Tibial nerve (tissue), 4 donors: ENCODE results near the gene HOXA2. TPM values are rescaled to one million over a fixed set of nuclear protein-coding genes. Genes with fewer than 3 reads are reported as not detected.

Source experiments
- DNase-seq, 2 donors: peaks; one replicate each; pipeline ENCODE4 v3.0.0-alpha.2; 2019; ENCODE audit warnings: low spot score in 2 of 2
- H3K27ac ChIP-seq, 4 donors: fragments of 200-600 bp; sonication (generic) in 3 of 4; one replicate each; pipeline ENCODE4 v1.5.1; 2017 to 2019; ENCODE audit warnings: mild to moderate bottlenecking in 1 of 4
- H3K27me3 ChIP-seq, 2 donors: fragments of 200-600 bp; sonication (generic) in 1 of 2; one replicate each; pipeline versions ENCODE4 v1.5.1 to v1.6.0; 2017 to 2019
- H3K36me3 ChIP-seq, 3 donors: fragments of 200-600 bp; sonication (generic); one replicate each; pipeline ENCODE4 v1.5.1; 2018 to 2019
- H3K4me1 ChIP-seq, 4 donors: fragments of 200-600 bp; sonication (generic) in 3 of 4; one replicate each; pipeline ENCODE4 v1.5.1; 2017 to 2019
- H3K4me3 ChIP-seq, 4 donors: fragments of 200-600 bp; sonication (generic) in 3 of 4; one replicate each; pipeline ENCODE4 v1.5.1; 2017 to 2019; ENCODE audit warnings: mild to moderate bottlenecking in 1 of 4, moderate library complexity in 1 of 4
- H3K9me3 ChIP-seq, 4 donors: fragments of 200-600 bp; sonication (generic) in 3 of 4; one replicate each; pipeline ENCODE4 v1.5.1; 2017 to 2019
- CTCF ChIP-seq, 5 experiments: fragments of 200-600 bp in 3 of 5; fragments of 450-650 bp in 2 of 5; sonication (generic) in 3 of 5; IDR thresholded peaks; one replicate each; pipeline ENCODE4 v1.5.1; 2016 to 2019; ENCODE audit warnings: antibody characterized with exemption in 5 of 5, mild to moderate bottlenecking in 3 of 5, moderate library complexity in 2 of 5
- EP300 ChIP-seq, 2 donors: sonication (generic); formaldehyde crosslinking; IDR thresholded peaks; one replicate each; pipeline ENCODE4 v1.6.1; 2017; ENCODE audit warnings: antibody characterized with exemption in 2 of 2, mild to moderate bottlenecking in 1 of 2
- POLR2A ChIP-seq, 2 donors: fragments of 450-650 bp; IDR thresholded peaks; one replicate each; pipeline ENCODE4 v1.6.1; 2017; ENCODE audit warnings: antibody characterized with exemption in 2 of 2, mild to moderate bottlenecking in 2 of 2, moderate library complexity in 2 of 2
- WGBS, 2 donors: methylation state at CpG; one replicate each; pipeline ENCODE4 v1.1.5; 2018; 5-methylcytosine and 5-hydroxymethylcytosine counted together
- total RNA-seq, 4 donors: library from RNA; depleted of rRNA; stranded (reverse); fragments of >200 nt; gene quantifications; one replicate each; pipeline ENCODE4 v1.1.0, GENCODE V29; 2016

The HOXA2 gene
- total RNA-seq, 4 donors from 2014 or later: 2.5 to 5.9 (median 5.2) TPM

- no peak for DNase-seq
- whole genome bisulfite sequencing, 2 donors: 23 to 43% methylated on average over 40 to 59 of the region's 86 CpGs
- Histone ChIP-seq H3K9me3 (no peaks in the 10 kb centered on the region), H3K27ac (peak within 1 kb of the TSS; percentile 25 to 83 (median 76)), H3K36me3 (peaks cover 0 to 33% (median 0%) of the 10 kb centered on the region in 3 donors), H3K4me1 (peaks cover 0 to 60% (median 5%) of the 10 kb centered on the region in 4 donors), H3K27me3 (peaks cover 0 to 96% of the 10 kb centered on the region in 2 donors), H3K4me3 (peak within 1 kb of the TSS; percentile 28 to 54 (median 44))
- TF ChIP-seq EP300 (IDR thresholded peaks at IDR 0.05) (peak; percentile 51 to 68), CTCF (IDR thresholded peaks at IDR 0.05) (peak; percentile 42 to 82 (median 63)), POLR2A (IDR thresholded peaks at IDR 0.05) (peak in 1 of 2 donors; percentile 51)
These were observed 40.8 kb upstream of the HOXA2 start, which contains the start of gene HOXA5 for GRCh38 chr7:27143023-27143949. HOXA5 (minus strand) TSS chr7:27143681; CDS start chr7:27143607, 74 bp downstream.

GRCh38 chr7:27142580-27143022 lies 40.1 kb upstream of the HOXA2 start:
- Histone ChIP-seq H3K9me3 (no peaks in the 10 kb centered on the region), H3K4me1 (peaks cover 0 to 58% (median 2%) of the 10 kb centered on the region in 4 donors), H3K27me3 (peaks cover 0 to 89% of the 10 kb centered on the region in 2 donors), H3K27ac (peak overlapping the region; percentile 25 to 83 (median 76)), H3K4me3 (peak overlapping the region; percentile 28 to 54 (median 44)), H3K36me3 (peaks cover 0 to 33% (median 0%) of the 10 kb centered on the region in 3 donors)
- 26 to 43% methylated on average over 29 of the region's 29 CpGs for WGBS, 2 donors
- no peak for DNase-seq
- no peak for TF ChIP-seq EP300 (IDR thresholded peaks at IDR 0.05)
- no peak for TF ChIP-seq CTCF (IDR thresholded peaks at IDR 0.05)
- TF ChIP-seq POLR2A (IDR thresholded peaks at IDR 0.05): no peak

GRCh38 chr7:27141923-27142579 lies 39.6 kb upstream of the HOXA2 start:
- TF ChIP-seq POLR2A (IDR thresholded peaks at IDR 0.05): no peak
- no peak for TF ChIP-seq EP300 (IDR thresholded peaks at IDR 0.05)
- TF ChIP-seq CTCF (IDR thresholded peaks at IDR 0.05): no peak
- WGBS, 2 donors: 43 to 70% methylated on average over 30 of the region's 30 CpGs
- Histone ChIP-seq H3K36me3 (peaks cover 0 to 33% (median 0%) of the 10 kb centered on the region in 3 donors), H3K27ac (peak overlapping the region; percentile 25 to 83 (median 76)), H3K4me1 (peaks cover 0 to 58% (median 4%) of the 10 kb centered on the region in 4 donors), H3K9me3 (no peaks in the 10 kb centered on the region), H3K4me3 (peak overlapping the region; percentile 28 to 54 (median 44)), H3K27me3 (peaks cover 0 to 85% of the 10 kb centered on the region in 2 donors)
- DNase-seq: no peak

- H3K9me3 ChIP-seq: no peaks in the 10 kb centered on the region
- peaks cover 0 to 33% (median 0%) of the 10 kb centered on the region in 3 donors for H3K36me3 ChIP-seq
- TF ChIP-seq CTCF (IDR thresholded peaks at IDR 0.05) (no peak), POLR2A (IDR thresholded peaks at IDR 0.05) (no peak), EP300 (IDR thresholded peaks at IDR 0.05) (no peak)
- no peak for DNase-seq
- H3K27ac ChIP-seq: peak overlapping the region in 3 of 4 donors; percentile 25 to 77 (median 76)
- peaks cover 0 to 60% (median 8%) of the 10 kb centered on the region in 4 donors for H3K4me1 ChIP-seq
- H3K27me3 ChIP-seq: peaks cover 0 to 85% of the 10 kb centered on the region in 2 donors
- H3K4me3 ChIP-seq: peak overlapping the region in 2 of 4 donors; percentile 28 to 54
- WGBS, 2 donors: 85 to 91% methylated on average over 18 of the region's 18 CpGs
These were observed 38.8 kb upstream of the HOXA2 start for GRCh38 chr7:27141137-27141922.
